GM23248 (cell line): ENCODE results near the gene ASPRV1. TPM values are rescaled to one million over a fixed set of nuclear protein-coding genes. Genes with fewer than 3 reads are reported as not detected.
"Not testable (repeated sequence)": the region's sequence is repeated elsewhere in the genome, so short reads cannot be mapped to it uniquely, and the experiment has no call there.

Experiments
- DNase-seq: peaks from one replicate; pipeline ENCODE4 v3.0.0-alpha.2; 2015
- H2AFZ ChIP-seq: fragments of 200-600 bp; sonication (generic); 2 replicates; pipeline ENCODE4 v1.6.1; 2016; ENCODE audit warnings: antibody characterized with exemption
- H3F3A ChIP-seq: fragments of 200-600 bp; sonication (generic); 2 replicates; pipeline ENCODE4 v1.6.1; 2016; ENCODE audit warnings: mild to moderate bottlenecking, antibody characterized with exemption, mixed run types; ENCODE audit not compliant: insufficient read depth
- H3K27ac ChIP-seq: fragments of 200-600 bp; sonication (generic); 2 replicates; pipeline ENCODE4 v1.5.1; 2016; ENCODE audit warnings: mild to moderate bottlenecking
- H3K27me3 ChIP-seq: fragments of 200-600 bp; sonication (generic); replicated peaks from 2 replicates; pipeline ENCODE4 v1.6.1; 2016; ENCODE audit warnings: mild to moderate bottlenecking; ENCODE audit not compliant: insufficient read depth
- H3K36me3 ChIP-seq: fragments of 200-600 bp; sonication (generic); 2 replicates; pipeline ENCODE4 v1.6.1; 2016; ENCODE audit warnings: low read depth, mild to moderate bottlenecking
- H3K4me1 ChIP-seq: fragments of 200-600 bp; sonication (generic); 2 replicates; pipeline ENCODE4 v1.6.1; 2016; ENCODE audit warnings: mild to moderate bottlenecking; ENCODE audit not compliant: insufficient read depth
- H3K4me2 ChIP-seq: fragments of 200-600 bp; sonication (generic); one replicate; pipeline ENCODE4 v1.6.1; 2016; ENCODE audit warnings: mild to moderate bottlenecking; ENCODE audit not compliant: unreplicated experiment
- H3K4me3 ChIP-seq: fragments of 200-600 bp; sonication (generic); 2 replicates; pipeline ENCODE4 v1.5.1; 2016; ENCODE audit warnings: mild to moderate bottlenecking
- H3K79me2 ChIP-seq: fragments of 200-600 bp; sonication (generic); 2 replicates; pipeline ENCODE4 v1.6.1; 2016; ENCODE audit warnings: mild to moderate bottlenecking; ENCODE audit not compliant: insufficient read depth
- H3K9ac ChIP-seq: fragments of 200-600 bp; sonication (generic); 2 replicates; pipeline ENCODE4 v1.6.1; 2016; ENCODE audit warnings: mild to moderate bottlenecking
- H3K9me2 ChIP-seq: fragments of 200-600 bp; sonication (generic); 2 replicates; pipeline ENCODE4 v1.6.1; 2016; ENCODE audit warnings: mixed run types, mild to moderate bottlenecking, moderate library complexity; ENCODE audit not compliant: insufficient read depth
- H3K9me3 ChIP-seq: fragments of 200-600 bp; sonication (generic); one replicate; pipeline ENCODE4 v1.6.1; 2017; ENCODE audit warnings: low read depth
- H4K20me1 ChIP-seq: fragments of 200-600 bp; sonication (generic); 2 replicates; pipeline ENCODE4 v1.6.0; 2016; ENCODE audit not compliant: insufficient read depth
- EZH2 ChIP-seq: fragments of 200-600 bp; sonication (generic); IDR thresholded peaks from 2 replicates; pipeline ENCODE4 v1.6.1; 2018; ENCODE audit warnings: antibody characterized with exemption, mild to moderate bottlenecking; ENCODE audit not compliant: insufficient read depth, poor library complexity, severe bottlenecking
- EZH2phosphoT487 ChIP-seq: fragments of 200-600 bp; sonication (generic); IDR thresholded peaks from 2 replicates; pipeline ENCODE4 v1.6.1; 2018; ENCODE audit warnings: antibody characterized with exemption, moderate library complexity, mild to moderate bottlenecking, low read depth; ENCODE audit not compliant: insufficient read depth
- WGBS, 2 experiments: methylation state at CpG; one replicate each; pipeline ENCODE4 v1.1.6; 2015 to 2017; ENCODE audit warnings: low lambda C conversion rate in 2 of 2, low coverage in 1 of 2; ENCODE audit errors: missing lambda C conversion rate in 2 of 2; 5-methylcytosine and 5-hydroxymethylcytosine counted together
- in situ Hi-C: fragments of 300-500 bp; cut with MboI; formaldehyde crosslinking; loops from 2 replicates; pipeline ENCODE4 v1.15.0; 2020
- polyA plus RNA-seq: library from polyadenylated mRNA; unstranded; fragments of >200 nt; fragmentation: Nextera tagmentation; extraction: Ambion mirVana; gene quantifications from 2 replicates; pipeline ENCODE4 v1.2.1, GENCODE V29; 2016
- total RNA-seq: library from RNA; depleted of rRNA; stranded (reverse); fragments of >200 nt; shearing (Covaris generic); gene quantifications from 2 replicates; pipeline ENCODE4 v1.2.3, GENCODE V29; 2014

The ASPRV1 gene
- total and polyA plus RNA-seq, 2 experiments from 2014 or later = 0.24 to 0.86 TPM

DNA sequence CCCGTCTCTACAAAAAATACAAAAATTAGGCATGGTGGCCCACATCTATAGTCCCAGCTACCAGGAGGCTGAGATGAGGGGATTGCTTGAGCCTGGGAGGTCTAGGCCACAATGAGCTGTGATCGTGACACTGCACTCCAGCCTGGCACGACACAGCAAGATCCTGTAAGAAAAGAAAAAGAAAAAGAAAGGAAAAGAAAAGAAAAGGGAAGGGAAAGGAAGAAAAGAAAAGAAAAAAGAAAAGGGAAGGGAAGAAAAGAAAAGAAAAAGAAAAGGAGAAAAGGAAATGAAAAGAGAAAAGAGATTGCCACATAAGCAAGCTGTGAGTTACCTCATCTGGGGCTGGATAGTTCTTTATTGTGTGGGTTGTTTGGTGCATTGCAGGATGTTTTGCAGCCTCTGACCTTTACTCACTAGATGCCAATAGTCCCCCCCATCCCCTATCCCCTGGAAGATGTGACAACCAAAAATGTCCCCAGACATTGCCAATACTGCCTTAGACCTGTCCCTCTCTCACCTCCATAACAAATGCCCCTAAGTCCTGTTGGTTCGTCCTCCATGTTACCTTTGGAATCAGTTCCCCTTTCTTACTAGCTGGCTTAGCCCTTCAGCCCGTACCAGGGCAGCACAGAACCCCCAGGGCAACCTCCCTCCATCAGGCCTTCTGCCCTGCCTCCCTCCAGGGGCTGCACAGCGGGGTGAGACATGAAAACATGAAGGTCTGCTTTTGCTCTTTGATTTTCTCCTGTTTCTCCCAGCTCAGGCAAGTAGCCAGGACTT is 8.9 kb downstream of the ASPRV1 start:
- Histone ChIP-seq H4K20me1 (no peaks in the 10 kb centered on the region), H3F3A (no peaks in the 10 kb centered on the region), H3K4me3 (no peak overlapping the region), H2AFZ (no peak overlapping the region), H3K79me2 (no peaks in the 10 kb centered on the region), H3K36me3 (no peaks in the 10 kb centered on the region), H3K27me3 (no peaks in the 10 kb centered on the region), H3K9me3 (no peaks in the 10 kb centered on the region), H3K4me2 (no peak overlapping the region), H3K4me1 (no peaks in the 10 kb centered on the region), H3K9me2 (no peaks in the 10 kb centered on the region), H3K9ac (no peak overlapping the region), H3K27ac (no peak overlapping the region)
- no peak for DNase-seq
- TF ChIP-seq EZH2 (no peak), EZH2phosphoT487 (no peak)
- in situ Hi-C loops = no loop called here
- 87% methylated on average over 6 of the region's 6 CpGs for WGBS, 2 experiments

DNA sequence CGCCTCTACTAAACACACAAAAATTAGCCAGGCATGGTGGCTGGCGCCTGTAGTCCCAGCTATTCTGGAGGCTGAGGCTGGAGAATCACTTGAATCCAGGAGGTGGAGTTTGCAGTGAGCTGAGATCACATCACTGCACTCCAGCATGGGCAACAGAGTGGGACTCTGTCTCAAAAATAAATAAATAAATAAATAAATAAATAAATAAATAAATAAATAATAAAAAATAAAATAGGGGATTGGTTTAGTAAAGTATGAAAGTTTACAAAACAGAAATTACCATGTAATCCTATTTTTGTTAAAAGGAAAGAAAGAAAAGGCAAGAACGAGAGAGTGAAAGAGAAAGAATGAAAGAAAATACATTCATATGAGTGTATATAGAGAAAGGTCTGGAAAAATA is 10.8 kb downstream of the ASPRV1 start:
- peaks cover 13% of the 10 kb centered on the region; the same call in 1 of the 2 replicates for H3F3A ChIP-seq
- H3K27me3 ChIP-seq, H3K79me2 ChIP-seq, H4K20me1 ChIP-seq, H2AFZ ChIP-seq, H3K9ac ChIP-seq, H3K36me3 ChIP-seq, H3K27ac ChIP-seq, H3K4me3 ChIP-seq, DNase-seq, H3K4me2 ChIP-seq, H3K9me2 ChIP-seq, in situ Hi-C loops, H3K9me3 ChIP-seq: not testable (repeated sequence)
- 85 to 95% methylated on average over 3 of the region's 3 CpGs for WGBS, 2 experiments
- peaks cover 13% of the 10 kb centered on the region for H3K4me1 ChIP-seq

DNA sequence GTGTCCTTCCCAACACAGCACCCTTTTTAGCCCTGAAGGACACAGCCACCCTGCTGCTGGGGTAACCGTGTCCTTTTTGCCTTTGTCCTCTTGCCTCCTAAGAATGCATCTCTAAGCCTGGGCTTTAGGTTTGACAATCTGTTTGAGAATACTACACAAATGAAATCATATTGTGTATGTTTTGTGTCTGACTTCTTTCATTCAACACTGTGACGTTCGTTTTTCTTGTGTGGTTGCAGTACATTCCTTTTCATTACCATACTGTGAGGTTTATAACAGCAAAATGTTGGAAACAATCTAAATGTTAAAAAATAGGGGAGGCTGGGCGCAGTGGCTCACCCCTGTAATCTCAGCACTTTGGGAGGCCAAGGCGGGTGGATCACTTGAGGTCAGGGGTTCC is 11.2 kb downstream of the ASPRV1 start:
- H3K4me2 ChIP-seq = no peak overlapping the region
- no peaks in the 10 kb centered on the region for H3K27me3 ChIP-seq
- H3K9me3 ChIP-seq = no peaks in the 10 kb centered on the region
- H4K20me1 ChIP-seq = no peaks in the 10 kb centered on the region
- H3K4me1 ChIP-seq = peaks cover 14% of the 10 kb centered on the region
- DNase-seq = no peak
- H3K27ac ChIP-seq = no peak overlapping the region
- in situ Hi-C loops = no loop called here
- TF ChIP-seq EZH2 = no peak
- no peak for TF ChIP-seq EZH2phosphoT487
- no peaks in the 10 kb centered on the region for H3K9me2 ChIP-seq
- H3K36me3 ChIP-seq = no peaks in the 10 kb centered on the region
- no peak overlapping the region for H2AFZ ChIP-seq
- no peak overlapping the region for H3K9ac ChIP-seq
- peaks cover 13% of the 10 kb centered on the region; the same call in 1 of the 2 replicates for H3F3A ChIP-seq
- WGBS, 2 experiments = 61 to 65% methylated on average over 5 of the region's 5 CpGs
- H3K79me2 ChIP-seq = no peaks in the 10 kb centered on the region
- H3K4me3 ChIP-seq = no peak overlapping the region

DNA sequence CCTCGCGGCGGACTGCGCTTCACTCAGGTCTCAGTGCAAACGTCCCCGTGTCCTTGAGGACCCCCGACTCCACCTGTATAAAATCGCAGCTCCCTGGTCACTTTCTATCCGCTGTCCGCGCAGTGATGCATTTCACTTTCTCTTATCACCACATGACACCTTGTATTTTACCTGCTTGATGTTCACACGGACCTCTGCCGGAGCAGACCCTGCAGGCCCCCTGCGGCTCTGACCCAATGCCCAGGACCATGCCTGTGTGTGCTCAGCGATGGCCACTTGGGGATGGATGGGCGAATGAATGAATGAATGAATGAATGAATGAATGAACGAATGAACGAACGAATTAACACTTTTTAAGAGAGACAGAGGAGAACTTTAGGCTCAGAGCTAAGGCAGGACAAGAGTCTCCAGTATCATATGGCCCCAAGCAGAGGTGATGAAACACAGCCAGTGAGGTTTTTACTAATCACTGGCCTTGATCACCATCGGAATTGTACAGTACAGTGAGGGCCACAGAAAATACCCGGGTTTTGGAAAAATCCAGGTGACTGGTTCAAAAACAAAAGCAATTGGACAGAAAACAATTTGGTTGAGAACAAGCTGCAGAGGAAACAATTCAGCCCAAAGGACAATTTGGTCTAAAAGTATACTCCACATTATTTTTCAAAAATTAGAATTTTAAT is 12.3 kb downstream of the ASPRV1 start:
- Histone ChIP-seq H2AFZ (no peak overlapping the region), H3K27ac (no peak overlapping the region), H4K20me1 (no peaks in the 10 kb centered on the region), H3K4me2 (no peak overlapping the region), H3K27me3 (no peaks in the 10 kb centered on the region), H3K9ac (no peak overlapping the region), H3K36me3 (no peaks in the 10 kb centered on the region), H3F3A (peaks cover 13% of the 10 kb centered on the region; the same call in 1 of the 2 replicates), H3K4me1 (peaks cover 14% of the 10 kb centered on the region), H3K9me3 (no peaks in the 10 kb centered on the region), H3K79me2 (no peaks in the 10 kb centered on the region), H3K9me2 (no peaks in the 10 kb centered on the region), H3K4me3 (no peak overlapping the region)
- no peak for DNase-seq
- in situ Hi-C loops = no loop called here
- WGBS, 2 experiments = 79 to 82% methylated on average over 20 to 21 of the region's 21 CpGs
- TF ChIP-seq EZH2phosphoT487 (no peak), EZH2 (no peak)
